ENCODE measurements around the gene SPATA21. TPM values are rescaled to one million over a fixed set of nuclear protein-coding genes. Genes with fewer than 3 reads are reported as not detected.
"Not testable (repeated sequence)": the region's sequence is repeated elsewhere in the genome, so short reads cannot be mapped to it uniquely, and the experiment has no call there.

SPATA21 gene, protein sequence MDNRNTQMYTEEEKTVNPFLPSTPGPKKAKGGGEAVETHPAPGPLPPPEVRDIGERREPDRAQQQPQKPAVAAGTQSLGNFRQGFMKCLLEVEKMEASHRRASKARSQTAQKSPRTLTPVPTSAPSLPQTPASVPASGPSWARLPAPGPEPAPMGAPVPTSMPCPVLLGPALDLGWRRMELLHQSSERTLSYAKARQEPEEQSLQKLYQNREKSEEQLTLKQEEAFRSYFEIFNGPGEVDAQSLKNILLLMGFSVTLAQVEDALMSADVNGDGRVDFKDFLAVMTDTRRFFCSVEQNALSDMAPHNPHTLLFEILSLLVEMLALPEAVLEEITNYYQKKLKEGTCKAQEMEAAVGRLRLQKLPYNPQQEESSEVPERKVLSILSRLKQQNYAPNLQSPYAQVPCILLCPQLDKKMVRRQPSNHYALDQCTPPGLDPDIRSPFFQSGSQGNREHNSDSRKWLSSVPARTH
- not detected for total RNA-seq
- long read RNA-seq, donor 1, partial matches to known transcripts, result 0 of 6 reads
- long read RNA-seq, donor 1, other reads (novel, unspliced or antisense), result 6 of 6 reads
- long read RNA-seq, donor 2, partial matches to known transcripts, result 0 of 1 reads
- long read RNA-seq, donor 2, other reads (novel, unspliced or antisense), result 1 of 1 reads

DNA sequence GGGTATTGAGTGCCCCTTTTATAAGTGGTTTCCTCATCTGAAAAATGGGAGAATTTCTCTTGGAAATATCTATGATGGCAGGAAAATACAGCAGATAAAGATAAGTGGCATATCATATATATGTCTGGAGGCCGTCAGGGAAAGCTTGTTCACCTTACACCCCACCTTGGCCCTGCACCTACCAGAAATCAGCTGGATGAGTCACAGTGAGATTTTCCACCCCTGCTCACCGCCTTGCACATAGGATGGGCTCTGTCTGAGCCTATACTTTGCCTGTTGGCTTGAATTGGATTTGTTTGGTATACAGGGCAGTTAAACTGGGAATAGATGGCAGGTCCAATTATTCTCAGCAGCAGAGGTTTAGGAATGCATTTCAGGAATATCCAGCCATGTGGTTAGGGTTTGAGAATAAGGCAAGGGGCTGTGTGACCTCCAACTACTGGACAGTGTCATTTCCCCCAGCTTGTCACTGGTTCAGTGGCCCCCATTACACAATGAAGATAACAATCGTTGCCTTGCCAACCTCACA is at the start of gene SPATA21:
TSS of gene SPATA21 (minus strand) at position 479 of the 529 bp plus-strand sequence. CDS start 6,053 bp downstream, outside the sequence.
- intact Hi-C loops (cut with DNase I), result loop anchor here in 1 of 2 donors (1.0 kb wide), 1 partner anchor 38 kb away; no protein-coding TSS in a partner anchor
- no peak for DNase-seq (ENCODE audit: low spot score)

DNA sequence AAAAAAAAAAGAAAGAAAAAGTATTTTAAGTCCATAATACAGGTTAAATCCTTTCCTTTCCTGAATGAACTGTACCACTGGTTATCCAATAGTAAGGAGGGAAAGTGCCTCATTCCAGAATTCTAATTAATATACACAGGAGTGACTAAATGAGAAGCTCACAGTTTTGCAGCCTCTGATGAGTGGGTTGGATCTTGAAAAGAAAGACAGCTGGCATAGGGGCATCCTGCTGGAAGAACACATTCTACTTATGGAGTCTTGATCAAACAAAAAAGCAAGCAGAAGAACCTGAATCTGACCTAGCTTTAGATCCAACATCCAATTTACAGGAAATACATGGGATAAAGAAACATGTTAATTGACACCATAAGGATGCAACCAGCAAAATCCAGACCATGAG is 49.8 kb upstream of the SPATA21 start:
- DNase-seq (ENCODE audit: low spot score); intact Hi-C loops (cut with DNase I): not testable (repeated sequence)

DNA sequence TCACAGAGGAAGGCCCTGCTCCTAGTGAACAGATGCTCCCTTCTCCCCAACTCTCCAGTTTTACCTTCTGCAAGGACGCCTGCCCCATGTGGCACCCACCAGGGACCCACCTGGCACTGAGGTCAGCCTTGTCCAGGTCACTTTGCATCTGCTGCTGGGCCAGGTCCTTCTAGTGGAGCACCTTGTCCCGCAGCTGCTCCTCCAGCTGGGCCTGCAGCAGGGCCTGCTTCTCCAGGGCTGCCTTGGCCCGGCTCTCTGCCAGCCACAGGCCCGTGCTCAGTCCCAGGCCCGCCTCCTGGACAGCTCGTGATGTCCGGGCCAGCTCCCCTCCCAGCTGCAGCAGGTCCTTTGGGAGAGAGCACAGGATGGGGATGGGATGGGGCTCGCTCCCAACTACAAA is 49.1 kb upstream of the SPATA21 start:
- DNase-seq (ENCODE audit: low spot score); intact Hi-C loops (cut with DNase I): not testable (repeated sequence)

DNA sequence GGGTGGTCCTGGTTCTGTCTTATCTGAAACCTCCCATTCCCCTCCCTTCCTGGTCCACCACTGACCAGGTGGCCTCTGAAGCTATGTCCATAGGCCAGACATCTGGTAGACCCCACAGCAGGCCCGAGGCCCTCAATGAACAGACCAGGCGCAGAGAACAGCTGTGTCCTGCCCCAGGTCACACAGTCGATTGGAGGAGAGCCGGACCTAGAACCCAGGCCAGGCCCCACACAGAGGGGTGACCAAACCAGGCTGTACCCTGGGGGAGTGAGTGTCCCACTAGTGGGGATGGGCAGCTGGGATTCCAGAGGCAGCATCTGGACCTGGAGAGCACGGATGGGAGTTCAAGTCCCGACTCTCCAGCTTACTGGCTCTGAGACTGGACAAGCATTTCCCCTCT is 47.7 kb upstream of the SPATA21 start:
- DNase-seq (ENCODE audit: low spot score), result no peak
- intact Hi-C loops (cut with DNase I), result loop anchor here in 1 of 2 donors (5.0 kb wide), 1 partner anchor 378 kb away; no protein-coding TSS in a partner anchor

DNA sequence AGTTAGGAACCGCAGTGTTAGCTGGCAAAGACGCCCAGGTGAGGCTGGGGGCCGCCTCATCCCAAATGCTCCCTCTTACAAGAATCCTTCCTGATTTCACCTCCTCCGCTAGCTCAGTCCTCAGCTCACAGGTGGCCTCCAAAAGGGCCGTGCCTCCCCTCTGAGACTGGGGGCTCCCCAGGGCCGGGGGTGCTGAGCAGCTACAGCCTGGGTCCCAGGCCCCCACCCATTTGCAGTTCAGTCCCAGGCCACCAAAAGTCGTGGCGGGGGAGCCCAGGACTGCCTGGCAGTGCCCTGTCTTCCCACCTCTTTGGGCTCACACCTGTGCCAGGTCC is 47.2 kb upstream of the SPATA21 start:
- DNase-seq (ENCODE audit: low spot score), result no peak
- intact Hi-C loops (cut with DNase I), result loop anchor here in 1 of 2 donors (5.0 kb wide), 1 partner anchor 377 kb away; no protein-coding TSS in a partner anchor

DNA sequence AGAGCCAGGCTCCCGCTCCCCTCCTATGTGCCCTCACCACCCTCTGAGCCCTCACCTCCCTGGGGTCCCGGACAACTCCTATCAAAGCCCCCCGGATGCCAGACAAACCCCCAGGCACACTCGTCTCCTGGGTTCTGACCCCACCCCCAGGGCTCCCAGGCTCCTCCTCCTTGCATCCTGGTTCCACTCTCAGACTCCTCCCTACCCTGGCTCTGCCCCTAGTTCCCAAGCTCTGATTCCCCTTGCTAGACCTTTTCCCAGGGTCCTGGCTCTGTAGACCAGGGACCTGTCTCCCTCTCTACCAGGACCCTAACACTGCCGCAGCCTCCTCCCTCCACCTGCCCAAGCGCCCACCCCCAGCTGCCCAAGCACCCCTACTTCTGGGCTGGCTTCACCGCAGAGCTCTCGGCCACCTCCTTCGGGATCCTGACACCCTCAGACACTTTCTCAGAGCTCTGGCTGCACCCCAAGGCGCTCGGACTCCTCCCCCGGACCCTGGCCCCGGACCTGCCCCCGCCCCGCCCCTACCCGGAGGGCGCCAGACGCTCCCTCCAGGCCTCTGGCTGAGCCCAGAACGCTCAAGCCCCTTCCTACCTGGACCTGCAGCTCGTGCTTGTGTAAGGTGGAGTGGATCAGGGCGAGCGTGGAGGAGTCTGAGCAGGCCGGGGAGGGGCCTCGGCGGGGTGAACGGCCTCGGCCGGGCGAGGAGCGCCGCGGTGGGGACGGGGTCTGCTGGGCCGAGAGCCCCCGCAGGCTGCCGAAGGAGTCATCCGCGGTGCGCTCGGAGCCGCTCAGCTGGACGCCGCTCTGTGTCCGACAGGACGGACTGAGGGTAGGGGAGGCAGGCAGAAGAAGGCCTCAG is 46.6 kb upstream of the SPATA21 start:
- intact Hi-C loops (cut with DNase I), result loop anchor here in 1 of 2 donors (5.0 kb wide), 1 partner anchor 377 kb away; no protein-coding TSS in a partner anchor
- not testable (repeated sequence) for DNase-seq (ENCODE audit: low spot score)

DNA sequence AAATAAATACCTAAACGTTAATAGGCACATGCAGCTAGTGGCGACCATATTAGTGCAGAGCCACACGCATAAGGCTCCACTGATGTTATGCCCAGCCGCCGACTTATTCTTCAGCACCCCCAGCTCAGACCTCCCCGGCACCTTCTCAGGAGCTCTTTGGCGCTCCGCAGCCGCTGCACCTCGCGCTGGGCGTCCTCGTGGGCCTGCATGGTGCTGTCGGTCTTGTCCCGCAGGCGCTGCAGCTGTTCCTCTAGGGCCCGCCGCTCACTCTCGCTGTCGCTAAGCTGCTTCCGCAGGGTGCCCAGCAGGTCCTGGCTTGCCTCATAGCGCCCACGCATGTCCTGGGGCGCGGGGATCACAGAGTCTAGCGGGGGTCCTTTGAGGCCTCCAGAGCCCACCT is 45.9 kb upstream of the SPATA21 start:
- DNase-seq (ENCODE audit: low spot score), result peak; percentile 35
- intact Hi-C loops (cut with DNase I), result loop anchor here in 1 of 2 donors (5.0 kb wide), 1 partner anchor 376 kb away; no protein-coding TSS in a partner anchor

DNA sequence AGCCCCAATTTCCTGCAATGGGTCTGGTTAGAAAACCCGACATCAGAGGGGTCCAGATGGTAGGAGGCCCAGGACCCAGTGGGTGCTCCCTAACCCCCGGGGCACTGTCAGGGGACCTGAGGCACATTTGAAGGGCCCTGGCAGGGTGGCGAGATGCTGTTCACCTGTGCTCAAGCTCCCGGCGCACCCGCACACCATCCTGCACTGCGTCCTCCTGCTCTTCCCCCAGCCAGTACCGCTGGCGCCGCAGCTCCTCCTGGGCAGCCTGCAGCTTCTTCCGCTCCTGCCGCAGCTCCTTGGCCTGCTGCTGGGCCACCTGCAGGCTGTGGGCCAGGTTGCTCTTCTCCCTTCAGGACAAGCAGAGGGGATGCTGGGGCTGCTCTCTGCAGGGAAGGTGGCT is 40.9 kb upstream of the SPATA21 start:
- peak; percentile 78 for DNase-seq (ENCODE audit: low spot score)
- intact Hi-C loops (cut with DNase I), result no loop called here

DNA sequence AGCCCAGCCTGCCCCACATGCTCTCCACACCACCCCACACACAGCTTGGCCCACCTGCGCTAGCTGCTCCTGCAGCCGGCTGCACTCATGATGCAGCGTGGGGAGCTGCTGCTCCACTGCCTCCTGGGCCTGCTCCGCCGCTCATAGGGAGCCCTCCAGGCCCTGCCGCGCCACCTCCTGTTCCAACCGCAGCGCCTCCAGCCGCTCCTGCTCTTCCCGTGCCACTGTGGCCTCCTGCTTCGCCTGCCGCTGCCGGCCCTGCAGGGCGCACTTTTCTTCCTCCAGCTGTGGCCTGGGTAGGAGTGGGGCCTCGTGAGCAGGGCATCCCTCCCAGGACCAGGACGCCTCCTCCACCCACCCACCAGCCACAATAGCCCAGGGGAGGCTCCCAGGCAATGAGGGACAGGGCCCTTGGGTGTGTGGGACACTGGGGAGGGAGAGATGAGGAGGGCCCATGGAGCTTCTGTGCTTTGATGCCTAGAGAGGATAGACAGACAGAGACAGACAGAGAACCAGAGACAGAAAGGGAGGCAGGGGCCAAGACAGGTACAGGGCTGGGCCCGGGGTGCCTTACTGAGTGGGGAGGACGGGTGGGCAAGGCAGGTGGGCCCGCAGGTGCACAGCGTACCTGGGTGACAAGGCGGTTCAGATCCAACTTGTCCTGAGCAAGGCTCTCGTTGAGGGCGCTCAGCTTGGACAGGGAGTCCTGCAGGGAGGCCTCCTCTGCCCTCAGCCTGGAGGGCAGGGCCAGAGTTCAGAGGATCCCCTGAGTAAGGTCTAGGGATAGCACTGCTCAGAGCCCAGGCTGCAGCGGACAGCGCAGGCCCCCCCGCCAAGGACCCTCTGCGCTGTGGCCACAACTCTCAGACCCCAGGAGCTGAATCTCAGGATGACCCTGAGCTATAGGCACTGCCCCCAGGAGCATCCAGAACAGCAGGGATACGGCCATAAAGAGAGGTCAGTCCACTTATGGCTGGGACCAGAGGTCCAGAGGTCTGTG is 38.8 kb upstream of the SPATA21 start:
- intact Hi-C loops (cut with DNase I), result not testable (repeated sequence)
- peak; percentile 65 for DNase-seq (ENCODE audit: low spot score)

DNA sequence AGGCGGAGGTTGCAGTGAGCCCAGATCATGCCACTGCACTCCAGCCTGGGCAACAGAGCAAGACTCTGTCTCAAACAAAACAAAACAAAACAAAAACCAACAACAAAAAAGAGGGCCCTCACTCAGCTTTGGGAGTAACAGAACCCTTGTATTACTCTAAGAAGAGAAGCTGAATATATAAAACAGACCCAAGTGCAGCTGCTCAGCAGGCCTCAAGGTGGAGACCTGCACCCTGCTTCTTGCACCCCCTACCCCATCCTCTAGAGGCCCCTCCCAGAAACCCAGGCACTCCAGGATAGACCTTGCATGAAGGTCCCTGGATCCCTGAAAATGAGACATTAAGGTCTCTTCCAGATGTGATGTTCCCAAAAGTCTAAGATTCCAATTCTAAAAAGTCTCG is 37.7 kb upstream of the SPATA21 start:
- intact Hi-C loops (cut with DNase I), result not testable (repeated sequence)
- peak; percentile 51 for DNase-seq (ENCODE audit: low spot score)

DNA sequence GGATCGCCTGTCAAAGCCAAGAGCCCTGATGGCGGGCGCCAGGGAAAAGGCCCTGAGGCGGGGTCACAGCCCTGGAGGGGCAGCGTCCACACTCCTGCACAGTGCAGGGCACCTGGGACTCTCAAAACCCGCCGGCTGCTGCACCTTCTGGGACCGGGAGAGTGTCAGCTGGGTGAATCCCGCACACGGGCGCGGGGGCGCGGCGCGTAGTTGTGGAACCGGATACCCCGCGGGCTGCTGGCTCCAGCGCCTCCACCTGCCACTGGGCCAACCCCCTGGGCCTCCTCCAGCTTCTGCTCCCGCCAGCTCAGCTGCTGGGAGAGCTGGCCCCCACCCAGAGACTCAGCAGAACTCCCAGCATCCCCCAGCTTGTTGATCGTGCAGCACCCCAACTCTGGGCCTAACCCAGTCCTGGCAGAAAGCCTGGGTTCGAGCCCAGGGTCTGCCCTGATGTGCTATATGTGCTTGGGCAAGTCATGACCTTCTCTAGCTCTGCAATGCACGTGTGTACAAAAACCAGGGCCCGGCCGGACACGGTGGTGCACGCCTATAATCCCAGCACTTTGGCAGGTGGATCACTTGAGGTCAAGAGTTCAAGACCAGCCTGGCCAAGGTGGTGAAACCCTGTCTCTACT is 37.1 kb upstream of the SPATA21 start:
- DNase-seq (ENCODE audit: low spot score), result peak; percentile 78

DNA sequence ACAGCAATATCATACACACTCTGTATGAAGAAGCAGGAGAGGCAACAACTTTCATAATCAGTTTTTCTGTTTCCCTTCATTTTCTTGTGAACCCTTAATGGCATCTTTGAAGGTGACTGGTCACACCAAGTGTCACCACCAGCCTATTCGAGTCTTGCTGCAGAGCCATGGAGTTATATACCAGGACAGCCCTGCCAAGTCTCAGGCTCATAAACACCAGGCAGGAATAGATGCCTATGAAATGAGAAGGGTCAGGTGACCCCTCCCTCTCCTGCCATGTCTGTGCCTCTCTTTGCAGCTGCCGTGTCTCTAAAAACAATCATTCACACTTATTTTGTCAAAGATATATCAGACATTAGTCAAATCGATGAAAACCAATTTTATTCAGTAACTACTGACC is 31.3 kb upstream of the SPATA21 start:
- DNase-seq (ENCODE audit: low spot score), result no peak
- intact Hi-C loops (cut with DNase I), result no loop called here

More for the DNA sequence above, 37.1 kb upstream of the SPATA21 start:
- intact Hi-C loops (cut with DNase I), result no loop called here

DNA sequence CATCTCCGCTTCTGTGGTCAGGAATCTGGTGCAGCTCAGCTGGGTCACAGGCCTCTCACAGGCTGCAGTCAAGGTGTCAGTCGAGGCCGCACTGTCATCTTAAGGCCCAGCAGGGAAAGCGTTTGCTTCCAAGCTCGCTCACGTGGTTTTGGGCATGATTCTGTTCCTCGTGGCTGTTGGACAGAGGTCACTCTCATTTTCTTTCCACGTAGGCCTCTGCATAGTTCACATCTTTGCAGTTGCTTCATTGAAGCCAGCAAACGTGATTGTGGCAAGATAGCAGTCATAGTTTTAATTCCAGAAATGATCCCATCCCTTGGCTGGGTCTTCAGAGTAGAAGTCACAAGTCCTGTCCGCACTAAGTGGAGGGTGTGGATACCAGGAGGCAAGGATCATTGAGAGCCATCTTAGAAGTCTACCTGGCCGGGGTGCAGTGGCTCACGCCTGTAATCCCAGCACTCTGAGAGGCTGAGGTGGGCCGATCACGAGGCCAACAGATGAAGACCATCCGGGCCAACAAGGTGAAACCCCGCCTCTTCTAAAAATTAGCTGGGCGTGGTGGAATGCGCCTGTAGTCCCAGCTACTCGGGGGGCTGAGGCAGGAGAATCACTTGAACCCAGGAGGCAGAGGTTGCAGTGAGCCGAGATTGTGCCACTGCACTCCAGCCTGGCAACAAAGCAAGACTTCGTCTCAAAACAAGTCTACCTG is 27.8 kb upstream of the SPATA21 start:
- peak; percentile 58 for DNase-seq (ENCODE audit: low spot score)
- intact Hi-C loops (cut with DNase I), result no loop called here

DNA sequence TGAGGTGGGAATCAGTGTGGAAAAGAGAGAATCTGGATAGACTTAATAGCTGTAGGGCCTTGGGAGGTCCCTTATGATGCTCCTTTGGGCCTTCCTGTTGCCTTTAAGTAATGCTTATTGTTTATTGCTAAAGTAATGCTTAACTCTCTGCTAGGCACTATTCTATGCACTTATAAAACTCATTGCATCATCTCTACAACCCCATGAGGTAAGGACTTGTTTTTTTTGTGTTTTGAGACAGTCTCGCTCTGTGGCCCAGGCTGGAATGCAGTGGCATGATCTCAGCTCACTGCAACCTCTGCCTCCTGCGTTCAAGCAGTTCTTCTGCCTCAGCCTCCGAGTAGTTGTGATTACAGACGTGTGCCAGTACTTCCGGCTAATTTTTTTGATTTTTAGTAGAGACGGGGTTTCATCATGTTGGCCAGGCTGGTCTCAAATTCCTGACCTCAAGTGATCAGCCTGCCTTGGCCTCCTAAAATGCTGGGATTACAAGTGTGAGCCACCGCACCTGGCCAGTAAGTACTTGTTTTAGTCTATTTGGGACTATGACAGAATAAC is 25.6 kb upstream of the SPATA21 start:
- intact Hi-C loops (cut with DNase I), result loop anchor here in 1 of 2 donors (2.0 kb wide), 1 partner anchor 72 kb away; no protein-coding TSS in a partner anchor
- DNase-seq (ENCODE audit: low spot score), result peak; percentile 16

DNA sequence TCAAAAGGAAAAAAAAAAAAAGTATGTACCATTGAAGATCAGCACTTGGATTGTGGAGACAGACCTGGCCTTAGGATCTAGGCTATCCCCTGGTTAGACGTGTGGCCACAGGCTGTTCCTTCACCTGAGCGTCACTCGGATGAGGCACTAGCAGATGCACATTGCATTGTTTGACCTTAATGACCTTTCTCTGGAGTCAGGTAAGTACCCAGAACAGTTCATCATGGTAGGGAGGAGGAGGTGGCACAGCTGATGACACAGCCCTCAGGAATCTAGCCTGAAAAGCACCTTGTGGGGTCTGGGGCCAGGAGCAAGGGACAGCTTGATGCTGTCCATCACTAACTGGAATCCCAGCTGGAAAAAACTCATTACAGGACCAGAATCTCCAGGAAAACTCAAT is 24.5 kb upstream of the SPATA21 start:
- DNase-seq (ENCODE audit: low spot score), result no peak
- intact Hi-C loops (cut with DNase I), result loop anchor here in 1 of 2 donors (2.0 kb wide), 1 partner anchor 71 kb away; no protein-coding TSS in a partner anchor

DNA sequence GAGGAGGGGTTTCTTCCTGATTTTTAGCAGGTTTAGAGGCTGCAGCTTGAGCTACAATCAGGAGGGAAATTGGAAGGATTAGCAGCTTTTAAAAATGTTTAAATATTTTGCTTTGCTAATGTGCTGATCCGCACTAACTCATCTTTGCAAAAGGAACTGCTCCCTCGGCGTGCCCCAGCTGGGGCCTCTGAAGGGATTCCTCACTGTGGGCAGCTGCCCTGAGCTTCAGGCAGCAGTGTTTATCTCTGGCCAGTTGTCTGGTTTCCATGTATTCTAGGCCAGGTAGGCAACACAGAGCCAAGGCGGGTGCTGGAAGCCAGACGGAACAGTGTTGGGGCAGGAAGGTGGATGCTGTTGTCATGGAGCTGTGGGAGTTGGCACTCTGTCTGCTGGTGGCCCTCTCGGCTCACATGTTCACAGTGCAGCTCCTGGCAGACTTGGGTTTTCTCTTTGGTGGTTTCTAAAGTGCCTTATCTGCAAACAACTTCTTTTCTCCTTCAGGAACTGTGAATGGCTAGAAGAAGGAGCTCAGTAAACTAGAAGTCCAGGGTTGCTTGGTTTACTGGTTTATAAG is 22.2 kb upstream of the SPATA21 start:
- intact Hi-C loops (cut with DNase I), result no loop called here
- no peak for DNase-seq (ENCODE audit: low spot score)
